Activated naive CD4-positive, alpha-beta T cell treated with anti-CD3 and anti-CD28 coated beads, Interleukin-2, amount 50 U/mL, for 16 hours (primary cell): ENCODE measurements around the gene RYR2.
"Not testable (repeated sequence)": the region's sequence is repeated elsewhere in the genome, so short reads cannot be mapped to it uniquely, and the experiment has no call there.

Experiments used
- DNase-seq: peaks from one replicate; pipeline ENCODE4 v3.0.0-alpha.2; 2020

The RYR2 gene

GRCh38 chr1:237091691-237092090 is 49.7 kb downstream of the RYR2 start:
- DNase-seq: no peak

GRCh38 chr1:237093691-237094090 is 51.7 kb downstream of the RYR2 start:
- no peak for DNase-seq

GRCh38 chr1:237098541-237098940 is 56.6 kb downstream of the RYR2 start:
- no peak for DNase-seq

- no peak for DNase-seq
Measured at GRCh38 chr1:237103021-237103420, 61.0 kb downstream of the RYR2 start.

- no peak for DNase-seq
Measured at GRCh38 chr1:237104096-237104495, 62.1 kb downstream of the RYR2 start.

- DNase-seq: no peak
Measured at GRCh38 chr1:237105826-237106225, 63.8 kb downstream of the RYR2 start.

- DNase-seq: no peak
Measured at GRCh38 chr1:237108297-237109040, 66.5 kb downstream of the RYR2 start.

GRCh38 chr1:237111807-237112206 is 69.8 kb downstream of the RYR2 start:
- no peak for DNase-seq

GRCh38 chr1:237112663-237113062 is 70.7 kb downstream of the RYR2 start:
- no peak for DNase-seq

GRCh38 chr1:237115035-237115434 is 73.1 kb downstream of the RYR2 start:
- DNase-seq: no peak

- DNase-seq: no peak
Measured at GRCh38 chr1:237119091-237119490, 77.1 kb downstream of the RYR2 start.

GRCh38 chr1:237120683-237121082 is 78.7 kb downstream of the RYR2 start:
- no peak for DNase-seq

GRCh38 chr1:237124856-237125462 is 83.0 kb downstream of the RYR2 start:
- DNase-seq: no peak

GRCh38 chr1:237126180-237126579 is 84.2 kb downstream of the RYR2 start:
- no peak for DNase-seq

- DNase-seq: not testable (repeated sequence)
Measured at GRCh38 chr1:237127301-237127700, 85.3 kb downstream of the RYR2 start.

- DNase-seq: no peak
Measured at GRCh38 chr1:237133921-237134320, 91.9 kb downstream of the RYR2 start.

- DNase-seq: no peak
Measured at GRCh38 chr1:237134929-237135328, 92.9 kb downstream of the RYR2 start.

GRCh38 chr1:237138551-237138950 is 96.6 kb downstream of the RYR2 start:
- DNase-seq: no peak

- no peak for DNase-seq
Measured at GRCh38 chr1:237139732-237140131, 97.7 kb downstream of the RYR2 start.

- no peak for DNase-seq
Measured at GRCh38 chr1:237140986-237141385, 99.0 kb downstream of the RYR2 start.

GRCh38 chr1:237141502-237141901 is 99.5 kb downstream of the RYR2 start:
- no peak for DNase-seq

GRCh38 chr1:237145379-237146135 is 103.6 kb downstream of the RYR2 start:
- DNase-seq: no peak

- DNase-seq: no peak
Measured at GRCh38 chr1:237146241-237146640, 104.3 kb downstream of the RYR2 start.

- no peak for DNase-seq
Measured at GRCh38 chr1:237149857-237150256, 107.9 kb downstream of the RYR2 start.
